Fibroblast of upper back skin (primary cell): ENCODE results near the gene CXCL17.

Experiments
- DNase-seq: peaks from one replicate; pipeline ENCODE4 v3.0.0-alpha.2; 2013

CXCL17 gene

DNA sequence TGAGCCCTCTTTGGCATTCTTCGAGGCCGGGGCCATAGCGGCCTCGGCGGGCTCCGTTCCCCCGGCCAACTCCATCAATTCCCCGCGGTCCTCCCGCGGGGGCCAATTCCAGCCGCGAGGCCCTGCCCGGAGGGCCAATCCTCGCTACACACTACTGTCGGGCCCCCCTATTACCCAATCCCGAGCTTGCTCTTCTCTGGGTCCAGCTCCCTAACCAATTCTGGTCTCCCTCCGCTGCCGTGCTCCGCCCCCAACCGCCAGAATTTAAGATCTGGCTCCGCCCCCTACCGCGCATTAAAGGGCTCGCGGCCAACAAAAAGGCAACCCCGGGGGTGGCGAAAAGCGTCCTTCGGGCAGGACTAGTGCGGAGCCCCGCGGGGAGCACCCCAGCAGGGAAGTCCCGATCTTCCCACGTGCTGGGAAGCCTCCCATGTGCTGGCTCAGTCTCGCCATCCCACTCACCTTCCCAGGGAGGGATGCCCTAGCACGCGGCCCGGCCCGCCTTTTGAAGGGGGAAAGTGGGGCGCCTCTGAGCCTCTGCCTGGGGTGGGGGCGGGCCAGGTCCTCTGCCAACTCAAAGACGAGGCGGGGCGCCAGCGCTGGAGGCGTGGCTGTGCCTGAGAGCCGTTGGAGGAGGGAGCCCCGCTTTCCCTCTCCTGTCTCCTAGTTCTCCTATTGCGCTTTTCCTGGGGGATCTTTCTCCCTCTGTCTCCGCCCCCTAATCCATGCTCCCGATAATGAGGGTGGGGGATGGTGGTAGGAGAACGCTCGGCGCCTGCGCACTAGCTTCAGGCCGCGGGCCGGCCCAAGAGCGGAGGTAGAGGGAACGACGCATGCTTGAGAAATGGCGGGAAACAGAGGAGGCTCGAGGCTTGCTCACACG, 19.0 kb downstream of the CXCL17 start:
- peak; percentile 95 for DNase-seq

DNA sequence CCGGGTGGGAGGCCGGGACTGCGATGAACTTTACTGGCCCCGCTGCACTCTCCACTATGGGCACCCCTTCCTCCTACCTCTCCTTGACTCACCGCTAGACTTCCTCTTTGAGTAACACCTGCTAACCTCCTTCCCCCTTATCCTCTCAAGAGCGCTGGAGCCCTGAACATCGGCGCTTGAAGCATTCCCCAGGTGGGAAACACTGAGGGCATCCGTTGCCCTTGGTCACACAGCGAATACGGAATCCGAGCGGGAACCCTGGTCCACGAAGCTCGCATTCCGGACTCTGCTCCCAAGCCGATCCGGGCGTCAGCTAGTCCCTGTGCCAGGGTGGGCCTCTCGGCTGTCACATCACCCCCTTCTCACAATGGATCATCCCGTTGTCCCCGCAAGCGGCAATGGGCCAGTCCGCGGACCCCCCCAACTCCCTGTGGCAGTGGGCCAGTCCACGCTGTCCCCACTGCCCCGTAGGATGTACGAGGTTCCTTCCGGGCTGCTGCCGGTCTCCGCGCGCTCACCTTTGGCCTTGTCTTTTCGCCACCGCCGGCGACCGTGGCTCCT, 19.8 kb downstream of the CXCL17 start:
- no peak for DNase-seq

DNA sequence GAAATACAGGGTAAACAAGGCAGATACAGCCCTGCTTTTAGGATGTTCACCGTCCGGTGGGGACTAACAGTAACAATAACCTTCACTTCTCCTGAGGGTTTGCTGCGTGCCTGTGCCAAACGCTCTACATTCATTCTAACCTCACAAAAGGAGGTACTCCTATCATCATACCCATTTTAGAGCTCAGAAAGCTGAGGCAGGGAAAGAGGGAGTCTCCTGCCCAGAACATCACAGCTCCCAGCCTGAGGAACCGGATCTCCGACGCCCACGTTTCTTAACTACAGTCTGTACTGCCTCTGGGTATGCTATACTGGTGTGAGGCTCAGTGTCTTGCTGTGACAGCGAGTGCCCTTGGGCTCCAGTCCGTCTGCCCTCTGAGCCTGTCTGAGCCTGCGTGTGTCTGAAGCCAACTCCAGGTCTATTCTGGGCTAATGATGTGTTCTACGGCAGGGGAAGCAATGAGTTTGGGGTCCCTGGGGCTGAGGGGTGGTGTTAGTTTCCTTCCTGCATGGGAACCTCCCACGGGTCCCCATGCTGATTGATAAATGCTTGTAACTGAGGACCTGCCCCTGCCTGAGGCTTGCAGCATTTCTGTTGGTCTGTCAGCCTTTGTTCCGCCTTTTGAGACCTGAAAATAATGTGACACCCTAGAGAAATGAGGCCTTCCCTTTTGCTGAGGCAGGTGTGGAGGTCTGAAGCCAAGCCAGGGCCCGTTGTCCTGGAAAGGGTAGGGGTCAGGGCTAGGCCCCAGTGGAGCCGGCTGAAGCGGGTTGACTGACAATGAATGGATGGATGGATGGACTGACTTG, 20.4 kb downstream of the CXCL17 start:
- no peak for DNase-seq

DNA sequence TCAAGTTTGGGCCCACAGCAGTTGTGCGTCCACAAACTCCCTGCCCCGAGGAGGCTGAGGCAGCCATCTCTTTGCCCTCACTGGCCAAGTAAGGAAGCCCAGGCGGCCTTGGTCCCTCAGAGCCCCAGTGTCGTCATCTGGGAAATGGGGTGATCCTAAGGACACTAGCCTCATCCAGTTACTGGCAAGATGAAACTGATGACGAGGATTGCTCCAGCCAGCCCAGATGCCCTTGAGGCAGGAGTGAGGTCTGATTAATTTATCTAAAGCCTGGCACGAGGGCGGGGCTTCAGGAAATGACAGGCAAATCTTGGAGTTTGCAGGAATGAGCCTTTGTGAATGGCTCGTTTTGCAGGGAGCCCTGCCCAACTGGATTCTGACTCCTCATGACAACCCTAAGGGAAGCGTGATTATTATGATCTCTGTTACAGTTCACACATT, 21.1 kb downstream of the CXCL17 start:
- DNase-seq = no peak

DNA sequence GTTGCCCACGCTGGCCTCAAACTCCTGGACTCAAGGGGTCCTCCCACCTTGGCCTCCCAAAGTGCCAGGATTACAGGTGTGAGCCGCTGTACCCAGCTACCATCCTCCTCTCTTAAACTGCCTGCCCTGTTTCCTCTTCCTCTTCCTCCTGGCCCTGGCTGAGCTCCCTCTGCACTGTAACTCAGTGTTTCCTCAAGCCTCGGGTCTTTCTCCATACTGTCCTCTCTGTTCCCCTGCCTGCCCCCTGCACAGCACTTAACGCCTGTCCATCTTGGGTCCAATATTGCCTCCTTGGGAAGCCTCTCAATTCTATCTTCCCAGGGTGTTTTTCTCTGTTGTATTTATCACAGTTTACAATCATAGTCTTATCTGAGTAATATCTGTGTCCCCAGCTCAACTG, 21.6 kb downstream of the CXCL17 start:
- DNase-seq = no peak

DNA sequence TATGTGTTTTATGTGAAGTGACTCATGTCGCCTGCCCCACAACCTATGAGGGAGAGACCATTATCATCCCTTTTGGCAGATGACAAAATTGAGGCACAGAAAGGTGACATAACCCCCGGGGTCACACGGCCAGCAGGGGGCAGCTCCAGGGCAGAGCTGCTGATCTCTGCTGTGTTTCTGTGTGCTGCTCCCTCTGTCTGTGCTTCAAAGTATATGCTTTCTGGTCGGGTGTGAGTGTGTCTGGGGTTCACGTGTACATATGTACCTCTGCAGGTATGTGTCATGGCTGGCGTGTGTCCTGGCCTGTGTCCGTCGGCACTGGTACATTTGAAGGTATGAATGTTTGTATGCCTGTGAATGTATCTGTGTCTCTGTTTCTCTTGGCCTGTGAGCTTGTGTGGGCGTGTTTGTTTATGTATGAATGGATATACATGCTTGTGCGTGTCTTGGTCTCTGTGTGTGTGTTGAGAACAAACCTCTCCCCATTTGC, 22.6 kb downstream of the CXCL17 start:
- no peak for DNase-seq

DNA sequence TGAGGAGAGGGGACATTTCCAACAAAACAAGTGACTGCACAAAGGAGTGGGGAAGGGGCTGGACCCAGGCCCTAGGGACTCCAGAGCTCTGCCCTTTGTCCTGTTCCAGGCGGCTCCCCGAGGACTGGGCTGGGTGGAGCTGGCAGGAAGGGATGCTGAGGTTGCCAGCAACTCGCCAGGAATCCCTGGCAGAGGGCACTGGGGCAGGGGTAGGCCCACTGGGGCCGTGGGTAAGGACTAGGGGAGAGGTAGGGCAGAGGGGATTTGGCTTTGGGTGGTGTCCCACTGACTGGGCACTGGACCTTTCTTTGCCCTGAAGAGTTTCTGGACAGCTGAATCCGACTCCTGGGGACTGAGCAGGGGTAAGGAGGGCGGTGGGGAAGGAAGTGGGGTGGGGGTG, 23.4 kb downstream of the CXCL17 start:
- no peak for DNase-seq

DNA sequence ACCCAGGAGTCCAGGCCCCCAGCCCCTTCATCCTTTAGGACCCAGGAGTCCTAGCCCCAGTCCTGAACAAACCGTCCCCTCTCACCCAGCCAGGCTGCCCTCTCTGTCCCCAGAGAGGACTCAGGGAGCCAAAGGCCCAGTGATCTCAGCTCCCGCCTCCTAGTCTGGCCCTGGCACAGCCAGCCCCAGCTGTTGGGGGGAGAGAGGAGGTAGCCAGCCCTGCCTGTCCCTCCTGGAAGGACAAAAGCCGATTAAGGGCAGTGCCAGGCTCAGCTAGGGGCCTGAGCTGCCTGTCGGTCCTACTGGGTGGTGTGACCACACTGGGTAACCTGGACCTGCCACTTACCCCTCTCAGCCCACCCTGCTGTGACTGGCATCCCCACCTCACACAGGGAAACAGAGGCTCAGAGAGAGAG, 30.1 kb downstream of the CXCL17 start:
- no peak for DNase-seq

DNA sequence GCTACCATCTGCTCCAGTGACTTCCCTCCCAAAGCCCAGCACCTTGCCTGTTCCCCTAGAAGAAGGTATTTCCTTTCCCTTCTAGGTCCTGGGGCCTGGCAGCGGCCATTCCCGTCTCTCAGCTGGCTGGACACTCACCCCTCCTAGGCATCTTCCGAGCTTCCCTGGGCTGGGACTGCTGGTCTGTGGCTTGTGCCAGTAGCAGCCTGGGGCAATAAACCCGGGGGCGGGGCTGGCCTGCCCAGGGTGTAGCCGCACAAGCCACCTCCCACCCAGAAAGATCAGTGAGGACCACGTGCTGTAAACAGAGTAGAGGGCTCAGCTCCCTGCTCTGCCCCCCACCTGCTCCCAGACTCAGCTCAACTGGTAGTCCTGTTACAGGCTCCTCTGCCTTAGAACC, 30.5 kb downstream of the CXCL17 start:
- DNase-seq = no peak

DNA sequence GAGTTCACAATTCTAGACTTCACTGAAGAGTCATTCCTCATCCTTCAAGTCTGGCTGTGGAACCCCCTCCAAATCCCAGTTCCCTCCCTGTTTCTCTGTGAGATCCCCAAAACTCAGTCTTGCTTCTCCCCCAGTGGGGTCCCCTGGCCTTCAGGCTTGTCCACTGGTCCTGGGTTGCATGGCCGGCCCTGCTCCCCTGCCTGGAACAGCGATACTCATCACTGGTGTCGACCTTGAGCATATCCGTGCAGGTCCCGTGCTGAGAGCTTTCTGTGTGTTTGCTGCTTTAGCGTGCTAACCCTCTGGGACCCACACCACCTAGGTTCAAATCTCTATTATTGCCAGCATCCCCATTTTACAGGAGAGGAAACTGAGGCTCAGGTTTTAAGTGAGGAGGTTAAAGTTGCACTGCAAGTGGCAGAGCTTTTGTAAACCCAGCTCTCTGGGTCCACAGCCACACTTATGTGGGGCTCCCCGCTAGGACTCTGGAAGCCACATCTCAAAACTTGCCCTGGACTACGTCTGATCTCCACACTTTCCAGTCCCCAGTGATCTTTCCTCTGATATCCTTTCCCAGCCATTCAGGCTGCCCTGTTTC, 31.1 kb downstream of the CXCL17 start:
- no peak for DNase-seq

DNA sequence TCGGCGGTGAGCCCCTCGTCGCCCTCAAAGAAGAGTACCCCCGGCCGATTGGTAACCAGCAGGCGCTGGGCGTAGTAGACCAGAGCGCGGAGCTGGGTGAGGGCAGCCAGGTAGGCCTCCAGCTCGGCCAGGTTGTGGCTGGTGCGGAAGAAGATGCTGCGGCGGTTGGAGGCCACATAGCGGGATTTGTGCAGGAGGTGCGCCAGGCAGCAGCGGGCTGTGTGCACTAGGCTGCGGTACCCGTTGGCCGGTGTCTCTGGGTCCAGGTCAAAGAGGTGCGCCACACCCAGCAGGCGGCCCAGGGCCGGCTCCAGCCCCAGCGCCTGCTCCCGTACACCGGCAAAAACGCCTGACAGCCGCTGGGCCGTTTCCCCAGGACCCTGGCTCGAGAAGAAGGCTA, 32.4 kb downstream of the CXCL17 start:
- no peak for DNase-seq

DNA sequence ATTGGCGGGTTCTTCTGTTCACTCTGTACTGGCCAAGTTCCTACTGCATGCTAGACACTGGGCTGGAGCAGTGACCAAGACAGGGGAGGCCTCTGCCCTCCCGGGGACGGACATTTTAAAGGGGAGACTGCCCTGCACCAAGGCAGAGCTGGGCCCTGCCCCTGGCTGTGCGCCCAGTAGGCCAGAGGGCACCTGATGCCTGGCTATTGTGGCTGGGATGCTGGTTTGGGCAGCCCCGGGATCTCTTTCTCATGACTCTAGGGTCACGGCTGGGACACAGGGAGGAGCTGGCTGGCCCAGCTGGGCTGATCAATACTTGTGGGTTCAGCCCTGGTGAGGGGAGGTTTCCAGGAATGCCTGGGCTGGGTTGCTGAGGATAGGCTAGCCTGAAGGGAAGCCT, 33.3 kb downstream of the CXCL17 start:
- DNase-seq = no peak

DNA sequence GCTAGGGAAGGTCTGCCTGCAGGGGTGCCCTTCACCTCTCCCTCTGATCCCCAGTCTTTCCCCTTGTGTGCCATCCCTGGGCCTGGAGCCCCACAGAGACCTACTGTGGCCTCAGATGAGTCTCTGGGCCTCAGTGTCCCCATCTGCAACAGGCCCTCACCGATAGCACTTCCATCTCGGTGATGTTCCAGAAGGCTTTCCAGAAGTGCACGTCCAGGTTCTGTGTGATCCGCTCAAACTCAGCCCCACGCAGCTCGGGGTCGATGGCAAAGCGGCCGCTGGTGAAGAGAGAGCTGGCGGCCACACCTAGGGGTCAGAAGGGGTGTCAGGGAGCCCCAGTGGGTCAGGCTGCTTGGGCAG, 35.0 kb downstream of the CXCL17 start:
- DNase-seq = no peak

DNA sequence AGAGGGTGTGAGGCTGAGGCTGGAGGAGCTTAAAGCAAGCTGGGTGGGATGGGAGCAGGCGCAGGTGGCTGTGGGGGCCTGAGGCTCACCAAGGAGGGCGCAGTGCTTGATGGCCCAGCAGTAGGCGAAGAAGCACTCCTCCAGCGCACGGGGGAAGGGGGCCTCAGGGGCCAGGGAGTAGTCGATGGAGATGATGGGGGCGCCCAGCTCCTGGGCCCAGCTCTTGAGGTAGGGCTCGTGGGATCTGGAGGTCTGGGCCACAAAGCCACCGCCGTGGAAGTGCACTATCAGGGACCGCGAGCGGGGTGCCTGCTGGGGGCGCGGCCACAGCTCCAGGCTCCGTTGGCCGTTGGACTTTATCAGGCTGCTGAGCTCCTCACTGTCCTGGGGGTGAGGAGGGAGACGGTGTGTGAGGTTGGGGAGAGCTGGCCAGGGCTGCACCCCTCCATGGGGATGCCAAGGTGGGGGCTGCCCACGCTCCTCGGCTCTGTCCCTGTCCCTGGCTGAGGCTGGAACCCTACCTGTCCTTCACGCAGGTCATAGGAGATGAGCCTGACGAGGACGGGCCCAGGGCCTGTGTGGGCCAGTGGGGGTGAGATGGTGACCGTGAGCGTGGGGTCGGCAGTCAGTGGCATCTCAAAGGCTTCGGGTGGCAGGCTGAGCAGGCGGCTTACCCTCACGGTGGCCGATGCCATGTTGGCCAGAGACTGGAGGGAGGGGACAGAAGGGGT, 35.5 kb downstream of the CXCL17 start:
- no peak for DNase-seq

DNA sequence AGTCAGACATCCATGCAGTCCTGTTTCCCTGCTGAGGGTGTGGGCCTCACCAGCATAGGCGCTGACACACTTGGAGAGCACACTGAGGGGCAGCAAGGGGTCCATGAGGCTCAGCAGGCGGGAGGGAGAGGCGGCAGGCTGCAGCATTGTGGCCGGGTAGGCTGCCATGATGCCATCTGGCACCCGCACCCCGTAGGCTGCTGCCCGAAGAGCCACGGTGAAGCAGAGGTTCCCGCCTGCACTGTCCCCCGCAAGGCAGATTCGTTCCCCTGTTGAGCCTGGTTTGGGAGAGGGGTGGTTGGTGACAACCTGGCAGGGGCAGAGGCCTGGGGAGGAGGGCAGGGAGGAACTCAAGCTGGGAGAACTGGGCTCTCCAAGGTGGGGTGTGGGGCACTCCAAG, 36.6 kb downstream of the CXCL17 start:
- no peak for DNase-seq

DNA sequence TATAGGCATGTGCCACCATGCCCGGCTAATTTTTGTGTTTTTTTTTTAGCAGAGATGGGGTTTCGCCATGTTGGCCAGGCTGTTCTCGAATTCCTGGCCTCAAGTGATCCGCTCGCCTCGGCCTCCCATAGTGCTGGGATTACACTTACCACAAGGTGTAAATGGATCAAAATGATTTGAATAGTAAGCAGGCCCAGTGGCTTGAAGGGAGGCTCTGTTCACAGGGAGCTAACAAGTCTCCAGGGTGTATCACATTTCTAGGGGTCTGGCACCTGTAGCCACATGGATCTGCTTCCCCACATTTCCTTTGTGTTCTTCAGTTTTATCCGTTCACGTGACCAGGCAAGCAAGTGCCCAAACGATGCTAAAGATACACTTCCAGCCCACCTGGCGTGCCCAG, 39.2 kb downstream of the CXCL17 start:
- DNase-seq = no peak

DNA sequence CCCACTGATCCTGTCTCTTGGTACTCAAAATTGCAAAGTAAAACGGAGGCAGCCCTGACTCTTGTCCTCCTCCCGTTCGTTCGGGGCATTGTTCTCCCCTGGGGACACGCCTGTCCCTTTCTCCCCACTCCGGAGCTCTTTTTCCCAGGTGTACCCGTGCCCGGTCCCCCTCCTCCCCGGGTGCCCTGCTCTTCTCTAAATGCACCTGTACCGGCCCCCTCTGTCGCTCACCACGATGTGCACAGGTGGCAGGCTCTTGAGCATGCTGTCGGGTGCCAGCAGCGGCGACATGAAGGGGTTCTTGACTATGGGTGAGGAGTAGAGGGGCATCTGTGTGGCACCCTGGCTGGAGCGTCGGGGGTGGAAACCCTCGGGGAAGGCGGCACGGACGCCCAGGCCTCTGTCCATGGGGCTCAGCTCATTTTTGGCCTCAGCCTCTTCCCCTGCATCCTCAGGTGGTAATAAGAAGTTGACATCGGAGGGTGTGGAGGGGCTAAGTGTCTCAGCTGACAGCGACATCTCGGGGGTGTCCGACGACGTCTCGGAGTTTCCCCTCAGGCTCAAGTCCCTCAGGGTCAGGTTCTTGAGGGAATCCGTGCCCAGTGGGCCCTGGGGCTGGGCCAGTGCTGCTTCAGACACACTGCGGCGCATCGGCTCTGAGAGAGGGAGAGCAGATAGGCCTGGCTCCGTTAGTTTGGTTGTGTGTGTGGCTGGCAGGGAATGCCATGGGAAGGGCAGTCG, 40.2 kb downstream of the CXCL17 start:
- no peak for DNase-seq

DNA sequence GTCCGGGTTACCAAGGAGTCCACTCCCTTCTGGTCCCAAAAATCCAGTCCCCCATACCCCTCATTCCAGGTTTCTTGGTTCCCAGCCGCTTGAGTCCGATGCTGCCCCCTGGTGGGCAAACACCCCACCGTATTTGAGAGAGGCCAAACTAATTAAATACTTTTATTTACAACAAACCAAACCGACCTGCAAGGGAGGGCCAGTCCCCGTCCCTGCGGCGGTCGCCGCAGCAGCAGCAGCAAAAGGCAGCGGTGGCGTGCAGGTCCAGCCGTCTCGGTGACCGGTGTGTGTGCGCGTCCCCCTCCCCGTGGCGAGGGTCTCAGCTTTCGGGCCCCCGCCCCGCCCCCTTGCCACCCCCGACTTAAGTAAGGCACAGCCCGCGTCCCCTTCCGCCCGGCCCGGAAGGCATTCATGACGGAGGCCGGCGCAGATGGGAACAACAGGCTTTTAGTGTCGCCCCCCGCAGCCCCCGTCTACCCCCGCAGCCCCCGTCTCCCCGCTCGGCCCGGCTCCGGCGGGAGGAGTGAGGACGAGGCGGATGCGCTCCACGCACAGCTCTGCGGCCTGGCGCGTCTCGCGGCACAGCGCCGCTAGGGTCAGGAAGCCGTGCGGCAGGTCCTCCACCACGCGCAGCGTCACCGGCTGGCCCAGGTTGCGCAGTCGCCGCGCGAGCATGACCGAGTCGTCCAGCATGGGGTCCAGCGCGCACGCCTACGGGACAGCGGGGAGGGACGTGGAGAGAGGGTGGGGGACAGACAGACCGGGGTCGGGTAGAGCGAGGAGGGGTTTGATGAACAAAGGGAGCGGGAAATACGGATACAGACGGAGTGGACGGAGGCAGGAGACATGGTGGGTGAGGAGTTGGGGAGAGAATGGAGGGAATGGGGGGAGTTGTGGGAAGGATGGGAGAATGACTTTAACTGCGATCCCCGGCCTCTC, 41.1 kb downstream of the CXCL17 start:
- DNase-seq = peak; percentile 69

DNA sequence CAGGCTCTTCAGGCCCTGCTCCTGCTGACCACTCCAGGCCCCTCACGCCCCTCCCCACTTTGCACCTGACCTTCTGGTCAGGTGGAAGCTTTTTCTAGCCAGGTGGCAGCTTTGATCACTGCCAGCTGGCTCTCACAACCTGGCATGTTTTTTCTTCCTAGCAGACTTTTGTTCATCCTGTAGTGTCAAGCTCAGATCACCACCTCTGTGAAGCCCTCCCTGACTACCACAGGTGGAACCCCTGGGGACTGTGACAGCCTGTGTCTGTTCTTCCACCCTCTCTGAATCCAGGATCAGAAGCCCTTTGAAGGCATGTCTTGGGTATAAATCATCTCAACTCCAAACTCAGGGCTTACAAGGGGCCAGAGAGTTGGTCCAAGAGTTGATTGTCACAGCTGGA, 42.3 kb downstream of the CXCL17 start:
- no peak for DNase-seq

DNA sequence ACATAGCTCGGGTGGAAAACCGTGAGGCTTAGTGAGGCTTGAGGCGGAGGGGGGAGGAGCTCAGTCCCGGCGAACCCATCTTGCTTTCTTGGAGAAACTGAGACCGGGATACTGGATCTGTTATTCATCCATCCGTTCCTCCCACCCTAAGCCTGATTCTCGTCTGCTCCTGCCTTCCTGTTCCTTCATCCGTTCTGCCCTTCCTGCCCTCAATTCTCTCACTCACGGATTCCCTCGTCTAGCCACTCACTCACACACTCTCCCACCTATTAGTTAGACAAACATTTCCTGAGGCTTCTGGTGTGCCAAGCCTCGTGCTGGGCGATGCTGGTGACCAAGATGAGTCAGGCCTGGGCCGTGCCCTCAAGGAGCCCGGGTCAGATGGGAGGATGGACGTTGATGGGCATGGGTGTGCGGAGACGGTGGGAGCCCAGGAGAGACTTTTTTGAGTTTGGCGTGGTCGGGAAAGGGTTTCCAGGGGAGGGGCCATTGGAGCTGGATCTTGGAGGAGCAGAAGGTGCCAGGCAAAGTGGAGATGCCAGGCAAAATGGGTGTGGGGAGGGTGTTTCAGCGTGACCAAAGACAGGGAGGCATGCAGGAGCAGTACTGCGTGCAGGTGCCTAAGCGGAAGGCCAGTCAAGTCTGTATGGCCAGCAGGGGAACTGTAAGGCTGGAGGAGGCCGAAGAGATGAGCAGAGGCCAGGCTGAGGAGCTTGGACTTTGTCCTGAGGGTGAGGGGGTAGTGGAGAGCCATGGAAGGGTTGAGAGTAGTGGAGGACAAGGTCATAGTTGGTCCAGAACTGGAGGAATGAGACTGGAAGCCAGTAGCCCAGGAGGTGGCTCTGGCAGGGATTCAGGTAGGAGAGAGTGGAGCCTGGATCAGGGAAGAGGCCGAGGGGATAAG, 45.2 kb downstream of the CXCL17 start:
- no peak for DNase-seq
